Activated CD4-positive, alpha-beta T cell treated with anti-CD3 and anti-CD28 coated beads, Interleukin-2, amount 10 ng/mL, durations not matched to agents 24 days and 14 days (primary cell): ENCODE measurements around the gene PSMD8. TPM values are rescaled to one million over a fixed set of nuclear protein-coding genes. Genes with fewer than 3 reads are reported as not detected.
"Not testable (repeated sequence)": the region's sequence is repeated elsewhere in the genome, so short reads cannot be mapped to it uniquely, and the experiment has no call there.

Source experiments
- DNase-seq: peaks from one replicate; pipeline ENCODE4 v3.0.0; 2022
- H3K27ac Mint-ChIP-seq: one replicate; pipeline ENCODE4 v1.8.0; 2022; ENCODE audit warnings: mild to moderate bottlenecking, mixed read lengths
- H3K27me3 Mint-ChIP-seq: one replicate; pipeline ENCODE4 v1.8.0; 2022; ENCODE audit warnings: mixed read lengths
- H3K36me3 Mint-ChIP-seq: one replicate; pipeline ENCODE4 v1.8.0; 2022; ENCODE audit warnings: low read depth, mild to moderate bottlenecking, mixed read lengths
- H3K4me1 Mint-ChIP-seq: one replicate; pipeline ENCODE4 v1.8.0; 2021; ENCODE audit warnings: mixed read lengths
- H3K4me3 Mint-ChIP-seq: one replicate; pipeline ENCODE4 v1.8.0; 2022; ENCODE audit warnings: mild to moderate bottlenecking, moderate library complexity, mixed read lengths
- H3K9me3 Mint-ChIP-seq: one replicate; pipeline ENCODE4 v1.8.0; 2021; ENCODE audit warnings: mixed read lengths
- intact Hi-C: fragments of 100-400 bp; cut with micrococcal nuclease; formaldehyde crosslinking; loops from one replicate; pipeline ENCODE4 v1.15.1; 2023
- total RNA-seq: library from RNA; stranded (reverse); gene quantifications from 2 replicates; pipeline ENCODE4 v1.2.3, GENCODE V29; 2022

Gene PSMD8
- total RNA-seq = 314 and 315 TPM in 2 replicates

DNA sequence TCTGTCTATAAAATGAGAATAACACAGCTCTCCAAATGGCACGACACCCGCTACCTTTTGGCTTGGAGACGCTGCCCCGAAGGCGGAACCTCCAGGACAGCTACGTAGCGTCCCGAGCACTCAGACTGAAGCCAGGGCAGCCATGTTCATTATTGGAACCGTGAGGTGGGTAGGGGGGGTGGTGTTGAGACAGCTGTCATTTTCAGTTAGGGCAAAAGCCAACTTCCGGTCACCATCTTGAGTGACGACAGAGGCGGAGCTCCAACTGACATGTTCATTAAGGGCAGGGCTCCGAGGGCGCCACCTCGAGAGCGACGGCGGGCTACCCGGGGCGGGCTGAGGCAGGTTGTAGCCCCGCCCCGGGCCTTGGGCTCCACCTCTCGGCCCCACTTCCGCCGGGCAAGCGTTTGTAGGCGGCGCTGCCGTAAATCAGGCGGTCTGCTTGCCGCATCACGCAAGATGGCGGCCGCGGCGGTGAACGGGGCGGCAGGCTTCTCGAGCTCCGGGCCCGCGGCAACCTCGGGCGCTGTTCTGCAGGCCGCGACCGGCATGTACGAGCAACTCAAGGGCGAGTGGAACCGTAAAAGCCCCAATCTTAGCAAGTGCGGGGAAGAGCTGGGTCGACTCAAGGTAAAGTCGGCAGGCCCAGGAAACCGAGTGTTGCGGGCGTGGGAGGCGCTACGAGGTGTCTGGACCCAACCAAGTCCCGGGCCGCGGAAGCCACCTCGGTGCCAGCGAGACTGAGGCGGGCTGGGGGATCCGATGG, at the start of gene PSMD8:
Gene PSMD8, plus strand, starts transcription at position 240 of the 766 bp plus-strand sequence. Its CDS starts 31 bp downstream, at position 271.
- peaks cover 28% of the 10 kb centered on the region for H3K36me3 Mint-ChIP-seq
- peaks cover under 1% of the 10 kb centered on the region for H3K27me3 Mint-ChIP-seq
- intact Hi-C loops = loop anchor here (1.0 kb wide), 5 partner anchors 12 to 245 kb away; partner anchors contain the start of gene EIF3K
- H3K9me3 Mint-ChIP-seq = no peaks in the 10 kb centered on the region
- H3K4me1 Mint-ChIP-seq = peaks cover 20% of the 10 kb centered on the region
- peak within 1 kb of the TSS; percentile 98 for H3K27ac Mint-ChIP-seq
- peak within 1 kb of the TSS; percentile 100 for H3K4me3 Mint-ChIP-seq
- peak; percentile 100 for DNase-seq

DNA sequence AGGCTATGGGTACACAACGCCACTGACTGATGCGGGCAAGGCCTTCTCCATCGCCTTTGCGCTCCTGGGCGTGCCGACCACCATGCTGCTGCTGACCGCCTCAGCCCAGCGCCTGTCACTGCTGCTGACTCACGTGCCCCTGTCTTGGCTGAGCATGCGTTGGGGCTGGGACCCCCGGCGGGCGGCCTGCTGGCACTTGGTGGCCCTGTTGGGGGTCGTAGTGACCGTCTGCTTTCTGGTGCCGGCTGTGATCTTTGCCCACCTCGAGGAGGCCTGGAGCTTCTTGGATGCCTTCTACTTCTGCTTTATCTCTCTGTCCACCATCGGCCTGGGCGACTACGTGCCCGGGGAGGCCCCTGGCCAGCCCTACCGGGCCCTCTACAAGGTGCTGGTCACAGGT, 47.8 kb upstream of the PSMD8 start:
- H3K27me3 Mint-ChIP-seq = no peaks in the 10 kb centered on the region
- no peak overlapping the region for H3K4me3 Mint-ChIP-seq
- H3K9me3 Mint-ChIP-seq = no peaks in the 10 kb centered on the region
- no peak overlapping the region for H3K27ac Mint-ChIP-seq
- intact Hi-C loops = no loop called here
- no peak for DNase-seq
- peaks cover 7% of the 10 kb centered on the region for H3K4me1 Mint-ChIP-seq
- H3K36me3 Mint-ChIP-seq = peaks cover 46% of the 10 kb centered on the region

DNA sequence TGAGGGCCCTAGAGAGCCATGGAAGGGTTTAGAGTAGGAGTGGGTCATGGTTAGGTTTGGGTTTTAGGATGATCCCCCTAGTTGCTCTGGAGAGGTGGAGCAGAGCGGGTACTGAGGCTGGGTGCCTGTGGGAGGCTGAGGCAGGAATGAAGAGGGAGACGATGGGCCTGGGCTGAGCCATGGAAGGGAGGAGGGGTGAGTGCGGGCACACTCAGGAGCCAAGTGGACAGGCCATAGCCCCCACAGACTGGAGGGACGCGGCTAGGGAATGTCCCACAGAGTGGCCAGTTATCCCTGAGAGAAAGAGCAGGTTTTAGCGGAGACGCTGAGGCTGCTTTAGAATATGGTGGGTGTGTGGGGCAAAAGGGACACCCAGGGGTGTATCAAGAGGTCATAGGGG, 44.7 kb upstream of the PSMD8 start:
- peak overlapping the region; percentile 13 for H3K27ac Mint-ChIP-seq

DNA sequence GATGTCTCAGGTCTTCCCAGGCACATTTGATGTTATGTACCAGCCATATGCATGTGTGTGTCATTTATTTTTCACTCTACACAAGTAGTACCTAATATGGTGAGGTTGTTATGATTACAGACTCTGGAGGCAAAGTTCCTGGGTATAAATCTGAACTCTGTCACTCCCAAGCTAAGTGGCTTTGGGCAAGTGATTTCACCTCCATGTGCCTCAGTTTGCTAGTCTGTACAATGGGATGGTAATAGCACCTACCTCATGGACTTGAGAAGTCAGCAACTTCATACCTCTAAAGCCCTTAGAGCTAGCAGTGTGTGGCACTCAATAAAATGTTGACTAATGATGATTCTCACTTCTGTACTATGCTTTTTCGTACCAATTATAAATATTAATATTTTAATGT, 42.6 kb upstream of the PSMD8 start:
- no peaks in the 10 kb centered on the region for H3K27me3 Mint-ChIP-seq
- H3K36me3 Mint-ChIP-seq = peaks cover 23% of the 10 kb centered on the region
- no peak overlapping the region for H3K27ac Mint-ChIP-seq
- DNase-seq = no peak
- H3K4me3 Mint-ChIP-seq = no peak overlapping the region
- H3K4me1 Mint-ChIP-seq = peaks cover 7% of the 10 kb centered on the region
- no peaks in the 10 kb centered on the region for H3K9me3 Mint-ChIP-seq
- intact Hi-C loops = no loop called here

More for the DNA sequence above, 44.7 kb upstream of the PSMD8 start:
- DNase-seq = no peak
- intact Hi-C loops = no loop called here
- Mint-ChIP-seq H3K9me3 (no peaks in the 10 kb centered on the region), H3K27me3 (no peaks in the 10 kb centered on the region), H3K4me3 (no peak overlapping the region), H3K36me3 (peaks cover 34% of the 10 kb centered on the region), H3K4me1 (no peaks in the 10 kb centered on the region)

GRCh38 chr19:38333245-38333644, 41.1 kb upstream of the PSMD8 start:
- DNase-seq = no peak
- peaks cover 14% of the 10 kb centered on the region for H3K4me1 Mint-ChIP-seq
- H3K36me3 Mint-ChIP-seq = peaks cover 15% of the 10 kb centered on the region
- no peak overlapping the region for H3K27ac Mint-ChIP-seq
- no peaks in the 10 kb centered on the region for H3K9me3 Mint-ChIP-seq
- H3K4me3 Mint-ChIP-seq = no peak overlapping the region
- no peaks in the 10 kb centered on the region for H3K27me3 Mint-ChIP-seq
- intact Hi-C loops = no loop called here

DNA sequence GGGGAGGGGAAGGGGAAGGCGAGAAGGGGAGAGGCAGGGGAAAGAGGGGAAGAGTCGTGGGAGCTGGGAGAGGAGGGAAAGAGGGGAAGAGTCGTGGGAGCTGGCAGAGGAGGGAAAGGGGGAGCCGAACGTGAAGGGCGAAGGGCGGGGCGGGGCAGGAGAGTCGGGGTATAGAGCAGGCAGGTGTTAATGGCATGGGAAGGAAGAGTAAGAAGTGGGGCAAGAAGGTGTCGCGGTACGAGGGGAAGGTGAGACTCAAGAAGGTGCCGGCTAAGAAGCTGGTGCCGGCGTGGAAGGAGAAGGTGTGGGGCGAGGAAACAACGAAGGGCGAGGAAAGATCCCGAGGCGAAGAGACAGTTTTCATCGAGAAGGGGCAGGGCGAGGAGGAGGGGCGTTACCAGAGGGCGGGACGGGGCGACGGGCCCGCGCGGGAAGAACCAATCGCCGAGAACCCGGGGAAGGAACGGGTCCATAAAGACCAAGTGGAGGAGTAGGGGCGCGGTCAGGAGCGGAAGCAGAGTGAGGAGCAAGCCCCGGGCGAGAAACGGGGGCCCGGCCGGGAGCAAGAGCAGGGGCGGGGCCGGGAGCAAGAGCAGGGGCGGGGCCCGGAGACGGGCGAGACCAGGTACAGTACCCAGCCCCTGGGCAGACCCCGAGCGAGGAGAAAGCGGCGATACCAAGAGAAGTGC, 38.3 kb upstream of the PSMD8 start:
- Mint-ChIP-seq H3K27ac (peak overlapping the region; percentile 100), H3K27me3 (no peaks in the 10 kb centered on the region), H3K4me3 (peak overlapping the region; percentile 100), H3K4me1 (peaks cover 14% of the 10 kb centered on the region), H3K36me3 (peaks cover 3% of the 10 kb centered on the region), H3K9me3 (no peaks in the 10 kb centered on the region)
- DNase-seq = peak; percentile 98
- intact Hi-C loops = loop anchor here (1.0 to 5.0 kb wide), 12 partner anchors 20 to 561 kb away; partner anchors contain the start of genes FAM98C, GGN, NFKBIB and PSMD8

GRCh38 chr19:38336638-38337359, 37.6 kb upstream of the PSMD8 start:
- H3K4me3 Mint-ChIP-seq = peak overlapping the region; percentile 100
- intact Hi-C loops = loop anchor here (1.0 to 5.0 kb wide), 7 partner anchors 20 to 561 kb away; partner anchors contain the start of genes FAM98C, GGN, NFKBIB and PSMD8
- no peaks in the 10 kb centered on the region for H3K9me3 Mint-ChIP-seq
- no peaks in the 10 kb centered on the region for H3K27me3 Mint-ChIP-seq
- DNase-seq = peak; percentile 99
- H3K36me3 Mint-ChIP-seq = peaks cover 2% of the 10 kb centered on the region
- peak overlapping the region; percentile 100 for H3K27ac Mint-ChIP-seq
- H3K4me1 Mint-ChIP-seq = peaks cover 14% of the 10 kb centered on the region

- intact Hi-C loops = loop anchor here (5.0 kb wide), 1 partner anchor 560 kb away; the partner anchor contains the start of genes NFKBIB and SIRT2
- peaks cover 2% of the 10 kb centered on the region for H3K36me3 Mint-ChIP-seq
- no peaks in the 10 kb centered on the region for H3K9me3 Mint-ChIP-seq
- H3K4me1 Mint-ChIP-seq = peaks cover 14% of the 10 kb centered on the region
- no peak for DNase-seq
- no peaks in the 10 kb centered on the region for H3K27me3 Mint-ChIP-seq
- peak overlapping the region; percentile 100 for H3K27ac Mint-ChIP-seq
- peak overlapping the region; percentile 100 for H3K4me3 Mint-ChIP-seq
Measured at GRCh38 chr19:38337360-38337653, 37.1 kb upstream of the PSMD8 start.

DNA sequence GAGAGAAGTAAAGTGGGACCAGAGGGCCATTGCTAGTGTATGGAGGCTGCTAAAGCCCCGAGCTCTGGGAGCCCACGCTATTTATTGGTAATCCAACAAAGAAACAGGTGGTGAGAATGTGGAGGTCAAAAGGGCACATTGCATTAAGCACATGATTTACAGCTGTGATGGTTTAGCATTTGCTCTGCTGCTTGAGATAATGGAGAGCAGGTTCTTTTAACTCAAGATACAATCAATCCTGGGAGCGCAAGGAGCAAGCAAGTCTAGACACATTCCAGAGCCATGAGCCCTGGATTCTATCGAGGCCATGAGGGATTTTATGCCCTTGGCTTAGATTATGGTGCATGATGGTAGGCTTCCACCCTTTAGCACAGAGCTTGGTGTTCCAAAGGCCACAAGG, 35.4 kb upstream of the PSMD8 start:
- not testable (repeated sequence) for H3K4me3 Mint-ChIP-seq, H3K27ac Mint-ChIP-seq, H3K36me3 Mint-ChIP-seq, H3K9me3 Mint-ChIP-seq, H3K27me3 Mint-ChIP-seq, DNase-seq
- intact Hi-C loops = loop anchor here (5.0 kb wide), 1 partner anchor 558 kb away; the partner anchor contains the start of genes NFKBIB and SIRT2
- H3K4me1 Mint-ChIP-seq = peaks cover 15% of the 10 kb centered on the region

GRCh38 chr19:38340927-38341326, 33.4 kb upstream of the PSMD8 start:
- no peak for DNase-seq
- peaks cover 15% of the 10 kb centered on the region for H3K4me1 Mint-ChIP-seq
- H3K27ac Mint-ChIP-seq = no peak overlapping the region
- H3K27me3 Mint-ChIP-seq = no peaks in the 10 kb centered on the region
- no peaks in the 10 kb centered on the region for H3K9me3 Mint-ChIP-seq
- H3K36me3 Mint-ChIP-seq = peaks cover 2% of the 10 kb centered on the region
- H3K4me3 Mint-ChIP-seq = no peak overlapping the region
- intact Hi-C loops = no loop called here

- Mint-ChIP-seq H3K9me3 (no peaks in the 10 kb centered on the region), H3K4me3 (no peak overlapping the region), H3K27ac (no peak overlapping the region), H3K36me3 (no peaks in the 10 kb centered on the region), H3K27me3 (no peaks in the 10 kb centered on the region), H3K4me1 (peaks cover 1% of the 10 kb centered on the region)
- intact Hi-C loops = no loop called here
- no peak for DNase-seq
Measured at GRCh38 chr19:38346837-38347236, 27.5 kb upstream of the PSMD8 start.

GRCh38 chr19:38350883-38351282, 23.5 kb upstream of the PSMD8 start:
- Mint-ChIP-seq H3K9me3 (no peaks in the 10 kb centered on the region), H3K36me3 (no peaks in the 10 kb centered on the region), H3K27ac (no peak overlapping the region), H3K4me1 (no peaks in the 10 kb centered on the region), H3K27me3 (peaks cover 2% of the 10 kb centered on the region), H3K4me3 (no peak overlapping the region)
- intact Hi-C loops = no loop called here
- DNase-seq = no peak

- H3K27me3 Mint-ChIP-seq = peaks cover 12% of the 10 kb centered on the region
- intact Hi-C loops = no loop called here
- H3K4me3 Mint-ChIP-seq = no peak overlapping the region
- no peaks in the 10 kb centered on the region for H3K36me3 Mint-ChIP-seq
- DNase-seq = no peak
- no peak overlapping the region for H3K27ac Mint-ChIP-seq
- H3K4me1 Mint-ChIP-seq = no peaks in the 10 kb centered on the region
- no peaks in the 10 kb centered on the region for H3K9me3 Mint-ChIP-seq
Measured at GRCh38 chr19:38351865-38352395, 22.4 kb upstream of the PSMD8 start.
